LHCN-M2 (cell line): ENCODE data around the gene UBP1. TPM values are rescaled to one million over a fixed set of nuclear protein-coding genes. Genes with fewer than 3 reads are reported as not detected.

ENCODE experiments used
- total RNA-seq: library from RNA; depleted of rRNA; stranded (reverse); fragments of >200 nt; gene quantifications from 2 replicates; pipeline ENCODE4 v1.2.3, GENCODE V29; 2014; rRNA removed

The UBP1 gene
- total RNA-seq, 1 experiment from 2014 or later: 35.9 TPM

Other genes with a start within 250 kb of the UBP1 start
- 20.8 and 22.8 TPM in 2 replicates for gene SUSD5, start 221.6 kb downstream of the UBP1 start, total RNA-seq
- gene FBXL2, start 163.0 kb downstream of the UBP1 start, total RNA-seq: 21.9 and 27.8 TPM in 2 replicates